ENCODE measurements around the gene MEIS3.
"Not testable (repeated sequence)": the region's sequence is repeated elsewhere in the genome, so short reads cannot be mapped to it uniquely, and the experiment has no call there.

MEIS3 gene

GRCh38 chr19:47415953-47416642 is 3.2 kb downstream of the MEIS3 start:
- H3K4me3 ChIP-seq (ENCODE audit: low read depth, low read length): no peak overlapping the region
- H3K27me3 ChIP-seq (ENCODE audit: insufficient read depth, low read length): peaks cover 14% of the 10 kb centered on the region

GRCh38 chr19:47414469-47414868 is 4.9 kb downstream of the MEIS3 start:
- Histone ChIP-seq H3K27me3 (ENCODE audit: insufficient read depth, low read length) (peaks cover under 1% of the 10 kb centered on the region), H2AFZ (ENCODE audit: low read length, unreplicated experiment) (no peak overlapping the region), H3K4me3 (ENCODE audit: low read depth, low read length) (no peak overlapping the region), H3K27ac (ENCODE audit: low read depth, low read length) (no peak overlapping the region), H3K36me3 (ENCODE audit: insufficient read depth, low read length) (no peaks in the 10 kb centered on the region), H3K4me1 (ENCODE audit: control insufficient read depth, insufficient read depth, low read length, unreplicated experiment) (no peaks in the 10 kb centered on the region), H3K79me2 (ENCODE audit: control insufficient read depth, insufficient read depth, low read length, unreplicated experiment) (peaks cover 3% of the 10 kb centered on the region)

More at GRCh38 chr19:47415953-47416642, 3.2 kb downstream of the MEIS3 start:
- H3K4me1 ChIP-seq (ENCODE audit: control insufficient read depth, insufficient read depth, low read length, unreplicated experiment): no peaks in the 10 kb centered on the region
- H2AFZ ChIP-seq (ENCODE audit: low read length, unreplicated experiment): no peak overlapping the region
- no peaks in the 10 kb centered on the region for H3K36me3 ChIP-seq (ENCODE audit: insufficient read depth, low read length)
- no peak overlapping the region for H3K27ac ChIP-seq (ENCODE audit: low read depth, low read length)
- peaks cover 3% of the 10 kb centered on the region for H3K79me2 ChIP-seq (ENCODE audit: control insufficient read depth, insufficient read depth, low read length, unreplicated experiment)

GRCh38 chr19:47413941-47414340 is 5.4 kb downstream of the MEIS3 start:
- H3K27ac ChIP-seq (ENCODE audit: low read depth, low read length): no peak overlapping the region
- H3K4me1 ChIP-seq (ENCODE audit: control insufficient read depth, insufficient read depth, low read length, unreplicated experiment): no peaks in the 10 kb centered on the region
- H3K79me2 ChIP-seq (ENCODE audit: control insufficient read depth, insufficient read depth, low read length, unreplicated experiment): peaks cover 3% of the 10 kb centered on the region
- H3K27me3 ChIP-seq (ENCODE audit: insufficient read depth, low read length): no peaks in the 10 kb centered on the region
- no peaks in the 10 kb centered on the region for H3K36me3 ChIP-seq (ENCODE audit: insufficient read depth, low read length)
- no peak overlapping the region for H3K4me3 ChIP-seq (ENCODE audit: low read depth, low read length)
- H2AFZ ChIP-seq (ENCODE audit: low read length, unreplicated experiment): no peak overlapping the region

- H3K27me3 ChIP-seq (ENCODE audit: insufficient read depth, low read length): not testable (repeated sequence)
Measured at GRCh38 chr19:47411696-47412095, 7.6 kb downstream of the MEIS3 start.

GRCh38 chr19:47411101-47411500 is 8.2 kb downstream of the MEIS3 start:
- Histone ChIP-seq H3K27me3 (ENCODE audit: insufficient read depth, low read length) (no peaks in the 10 kb centered on the region), H3K4me3 (ENCODE audit: low read depth, low read length) (no peak overlapping the region), H2AFZ (ENCODE audit: low read length, unreplicated experiment) (no peak overlapping the region), H3K36me3 (ENCODE audit: insufficient read depth, low read length) (no peaks in the 10 kb centered on the region), H3K4me1 (ENCODE audit: control insufficient read depth, insufficient read depth, low read length, unreplicated experiment) (no peaks in the 10 kb centered on the region), H3K27ac (ENCODE audit: low read depth, low read length) (no peak overlapping the region), H3K79me2 (ENCODE audit: control insufficient read depth, insufficient read depth, low read length, unreplicated experiment) (no peaks in the 10 kb centered on the region)

More at GRCh38 chr19:47411696-47412095, 7.6 kb downstream of the MEIS3 start:
- not testable (repeated sequence) for H3K4me3 ChIP-seq (ENCODE audit: low read depth, low read length); H3K4me1 ChIP-seq (ENCODE audit: control insufficient read depth, insufficient read depth, low read length, unreplicated experiment); H2AFZ ChIP-seq (ENCODE audit: low read length, unreplicated experiment); H3K27ac ChIP-seq (ENCODE audit: low read depth, low read length); H3K36me3 ChIP-seq (ENCODE audit: insufficient read depth, low read length); H3K79me2 ChIP-seq (ENCODE audit: control insufficient read depth, insufficient read depth, low read length, unreplicated experiment)

GRCh38 chr19:47408156-47408938 is 11.0 kb downstream of the MEIS3 start:
- H3K27ac ChIP-seq (ENCODE audit: low read depth, low read length): no peak overlapping the region
- H3K36me3 ChIP-seq (ENCODE audit: insufficient read depth, low read length): no peaks in the 10 kb centered on the region
- no peaks in the 10 kb centered on the region for H3K4me1 ChIP-seq (ENCODE audit: control insufficient read depth, insufficient read depth, low read length, unreplicated experiment)
- no peaks in the 10 kb centered on the region for H3K27me3 ChIP-seq (ENCODE audit: insufficient read depth, low read length)
- H3K4me3 ChIP-seq (ENCODE audit: low read depth, low read length): no peak overlapping the region
- no peak overlapping the region for H2AFZ ChIP-seq (ENCODE audit: low read length, unreplicated experiment)
- no peaks in the 10 kb centered on the region for H3K79me2 ChIP-seq (ENCODE audit: control insufficient read depth, insufficient read depth, low read length, unreplicated experiment)

GRCh38 chr19:47407417-47407774 is 11.9 kb downstream of the MEIS3 start:
- Histone ChIP-seq H3K79me2 (ENCODE audit: control insufficient read depth, insufficient read depth, low read length, unreplicated experiment) (no peaks in the 10 kb centered on the region), H3K27me3 (ENCODE audit: insufficient read depth, low read length) (no peaks in the 10 kb centered on the region), H2AFZ (ENCODE audit: low read length, unreplicated experiment) (no peak overlapping the region), H3K27ac (ENCODE audit: low read depth, low read length) (no peak overlapping the region), H3K4me1 (ENCODE audit: control insufficient read depth, insufficient read depth, low read length, unreplicated experiment) (no peaks in the 10 kb centered on the region), H3K36me3 (ENCODE audit: insufficient read depth, low read length) (no peaks in the 10 kb centered on the region), H3K4me3 (ENCODE audit: low read depth, low read length) (no peak overlapping the region)

- no peaks in the 10 kb centered on the region for H3K79me2 ChIP-seq (ENCODE audit: control insufficient read depth, insufficient read depth, low read length, unreplicated experiment)
- H3K27me3 ChIP-seq (ENCODE audit: insufficient read depth, low read length): no peaks in the 10 kb centered on the region
- no peak overlapping the region for H3K27ac ChIP-seq (ENCODE audit: low read depth, low read length)
- no peaks in the 10 kb centered on the region for H3K4me1 ChIP-seq (ENCODE audit: control insufficient read depth, insufficient read depth, low read length, unreplicated experiment)
- no peak overlapping the region for H2AFZ ChIP-seq (ENCODE audit: low read length, unreplicated experiment)
- H3K4me3 ChIP-seq (ENCODE audit: low read depth, low read length): no peak overlapping the region
- no peaks in the 10 kb centered on the region for H3K36me3 ChIP-seq (ENCODE audit: insufficient read depth, low read length)
Measured at GRCh38 chr19:47406711-47407416, 12.5 kb downstream of the MEIS3 start.

GRCh38 chr19:47405854-47406417 is 13.4 kb downstream of the MEIS3 start:
- no peaks in the 10 kb centered on the region for H3K79me2 ChIP-seq (ENCODE audit: control insufficient read depth, insufficient read depth, low read length, unreplicated experiment)
- H3K36me3 ChIP-seq (ENCODE audit: insufficient read depth, low read length): no peaks in the 10 kb centered on the region
- no peak overlapping the region for H3K4me3 ChIP-seq (ENCODE audit: low read depth, low read length)
- no peaks in the 10 kb centered on the region for H3K27me3 ChIP-seq (ENCODE audit: insufficient read depth, low read length)
- no peak overlapping the region for H3K27ac ChIP-seq (ENCODE audit: low read depth, low read length)
- no peaks in the 10 kb centered on the region for H3K4me1 ChIP-seq (ENCODE audit: control insufficient read depth, insufficient read depth, low read length, unreplicated experiment)
- no peak overlapping the region for H2AFZ ChIP-seq (ENCODE audit: low read length, unreplicated experiment)

- Histone ChIP-seq H3K4me3 (ENCODE audit: low read depth, low read length) (no peak overlapping the region), H3K36me3 (ENCODE audit: insufficient read depth, low read length) (no peaks in the 10 kb centered on the region), H3K27me3 (ENCODE audit: insufficient read depth, low read length) (no peaks in the 10 kb centered on the region), H2AFZ (ENCODE audit: low read length, unreplicated experiment) (no peak overlapping the region), H3K79me2 (ENCODE audit: control insufficient read depth, insufficient read depth, low read length, unreplicated experiment) (no peaks in the 10 kb centered on the region), H3K27ac (ENCODE audit: low read depth, low read length) (no peak overlapping the region), H3K4me1 (ENCODE audit: control insufficient read depth, insufficient read depth, low read length, unreplicated experiment) (no peaks in the 10 kb centered on the region)
Measured at GRCh38 chr19:47405197-47405550, 14.2 kb downstream of the MEIS3 start.
